ENCODE data around the gene GRIFIN.

Gene GRIFIN

DNA sequence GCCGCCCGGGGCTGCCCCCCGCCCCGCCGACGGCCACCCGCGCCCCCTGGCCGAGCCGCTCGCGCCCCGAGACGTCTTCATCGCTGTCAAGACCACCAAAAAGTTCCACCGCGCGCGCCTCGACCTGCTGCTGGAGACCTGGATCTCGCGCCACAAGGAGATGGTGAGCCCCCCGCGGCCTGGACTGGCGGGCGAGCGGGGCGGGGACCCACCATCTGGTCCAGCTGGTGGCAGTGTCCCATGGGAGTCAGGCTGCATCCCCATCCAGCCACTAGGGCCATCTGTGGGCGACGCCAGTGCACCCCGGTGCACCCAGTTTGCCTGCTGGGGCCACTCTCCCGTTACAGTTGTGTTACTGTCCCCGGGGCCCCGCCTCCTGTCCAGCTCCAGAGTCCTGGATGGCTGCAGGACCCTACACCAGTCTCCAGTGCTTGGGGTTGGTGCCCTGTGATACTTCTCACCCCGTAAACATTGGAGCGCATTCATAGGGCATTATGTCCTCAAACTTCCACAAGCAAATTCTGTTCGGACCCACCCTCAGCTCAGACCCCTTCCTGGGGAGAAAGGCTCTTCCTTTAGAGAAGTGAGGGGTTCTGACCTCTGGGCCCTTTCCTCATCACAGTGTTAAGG, 44.0 kb upstream of the GRIFIN start:
- H3K27ac ChIP-seq (ENCODE audit: low read depth in 2 of 2, low read length in 2 of 2) = peak overlapping the region; percentile 98 to 99
- H3K27me3 ChIP-seq (ENCODE audit: control insufficient read depth in 2 of 2, insufficient read depth in 2 of 2, low read length in 2 of 2) = no peaks in the 10 kb centered on the region

DNA sequence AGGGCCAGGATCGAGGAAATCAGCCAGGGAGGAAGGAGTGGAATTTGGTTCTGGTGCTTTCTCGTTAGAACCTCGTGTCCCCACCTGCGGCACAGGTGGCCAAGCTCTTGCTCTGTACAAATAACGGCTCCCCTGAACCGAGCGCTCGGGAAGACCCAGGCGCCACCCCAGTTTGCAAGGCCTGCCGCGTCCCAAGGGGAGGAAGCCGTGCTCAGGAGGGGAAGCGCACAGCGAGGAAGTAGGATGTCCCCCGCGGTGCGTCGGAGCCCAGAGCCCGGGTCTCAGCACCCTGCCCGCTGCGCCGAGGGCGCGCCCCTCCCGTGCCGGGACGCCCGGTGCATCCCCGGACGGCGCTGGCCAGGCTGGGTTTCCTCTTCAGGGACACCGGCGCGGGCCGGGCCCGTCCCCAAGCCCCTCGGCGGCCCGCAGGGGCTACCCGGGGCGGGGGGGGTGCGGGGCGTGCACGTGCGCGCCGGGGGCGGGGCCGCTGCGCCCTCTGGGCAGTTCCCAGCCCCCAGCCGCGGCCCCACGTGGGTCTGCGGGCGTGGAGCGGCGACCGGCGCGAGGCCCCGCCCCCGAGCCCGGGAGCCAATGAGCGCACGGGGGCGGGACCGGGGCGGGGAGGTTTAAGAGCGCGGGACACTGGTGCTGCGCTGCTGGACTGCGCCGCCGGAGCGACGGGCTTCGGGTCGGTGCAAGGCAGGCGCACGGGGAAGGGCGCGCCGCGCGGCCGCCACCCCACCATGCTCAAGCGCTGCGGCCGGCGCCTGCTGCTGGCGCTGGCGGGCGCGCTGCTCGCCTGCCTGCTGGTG, 43.1 kb upstream of the GRIFIN start, which contains the start of gene LFNG:
Gene LFNG (plus strand): TSS at position 656 of the 812 bp plus-strand sequence. CDS start 88 bp downstream, at position 744.
- Histone ChIP-seq H3K36me3 (ENCODE audit: control insufficient read depth in 2 of 2, insufficient read depth in 2 of 2, low read length in 2 of 2) (no peaks in the 10 kb centered on the region), H3K27me3 (ENCODE audit: control insufficient read depth in 2 of 2, insufficient read depth in 2 of 2, low read length in 2 of 2) (no peaks in the 10 kb centered on the region), H3K9ac (ENCODE audit: low read depth in 1 of 2, low read length in 2 of 2) (peak within 1 kb of the TSS; percentile 65 to 94), H3K4me1 (ENCODE audit: control insufficient read depth in 2 of 2, insufficient read depth in 2 of 2, low read length in 2 of 2) (peaks cover 34 to 45% of the 10 kb centered on the region in 2 donors), H3K27ac (ENCODE audit: low read depth in 2 of 2, low read length in 2 of 2) (peak within 1 kb of the TSS; percentile 98 to 99), H3K9me3 (ENCODE audit: control insufficient read depth in 2 of 2, low read length in 2 of 2) (no peaks in the 10 kb centered on the region), H3K4me3 (ENCODE audit: low read length in 2 of 2) (peak within 1 kb of the TSS; percentile 83 to 87)

More for the DNA sequence above, 44.0 kb upstream of the GRIFIN start:
- peaks cover 0 to 2% of the 10 kb centered on the region in 2 donors for H3K36me3 ChIP-seq (ENCODE audit: control insufficient read depth in 2 of 2, insufficient read depth in 2 of 2, low read length in 2 of 2)
- peak overlapping the region; percentile 65 to 94 for H3K9ac ChIP-seq (ENCODE audit: low read depth in 1 of 2, low read length in 2 of 2)
- peaks cover 43 to 54% of the 10 kb centered on the region in 2 donors for H3K4me1 ChIP-seq (ENCODE audit: control insufficient read depth in 2 of 2, insufficient read depth in 2 of 2, low read length in 2 of 2)
- H3K9me3 ChIP-seq (ENCODE audit: control insufficient read depth in 2 of 2, low read length in 2 of 2) = no peaks in the 10 kb centered on the region
- H3K4me3 ChIP-seq (ENCODE audit: low read length in 2 of 2) = peak overlapping the region; percentile 83 to 87

DNA sequence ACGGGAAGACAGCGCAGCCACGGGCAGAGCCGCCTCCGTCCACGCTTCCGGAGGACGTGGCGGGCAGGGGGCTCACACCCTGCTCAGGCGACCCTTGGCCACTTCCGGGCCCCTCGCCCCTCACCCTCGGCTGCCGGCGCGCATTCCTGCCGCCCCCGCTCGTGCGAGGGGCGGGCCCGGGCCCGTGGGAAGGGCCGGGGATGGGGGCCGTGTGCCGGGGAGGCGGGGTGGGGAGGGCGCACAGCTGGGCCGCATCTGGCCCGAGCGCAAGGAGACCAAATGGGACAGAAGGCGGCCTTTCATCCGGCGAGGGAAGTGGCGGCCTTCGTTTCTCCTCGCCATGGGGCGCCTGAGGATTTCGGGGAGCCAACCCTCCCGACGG, 42.5 kb upstream of the GRIFIN start:
- no peaks in the 10 kb centered on the region for H3K27me3 ChIP-seq (ENCODE audit: control insufficient read depth in 2 of 2, insufficient read depth in 2 of 2, low read length in 2 of 2)
- H3K4me1 ChIP-seq (ENCODE audit: control insufficient read depth in 2 of 2, insufficient read depth in 2 of 2, low read length in 2 of 2) = peaks cover 31 to 41% of the 10 kb centered on the region in 2 donors
- peak overlapping the region; percentile 63 to 66 for H3K4me3 ChIP-seq (ENCODE audit: low read length in 2 of 2)
- peak overlapping the region; percentile 54 to 57 for H3K9ac ChIP-seq (ENCODE audit: low read depth in 1 of 2, low read length in 2 of 2)
- no peaks in the 10 kb centered on the region for H3K36me3 ChIP-seq (ENCODE audit: control insufficient read depth in 2 of 2, insufficient read depth in 2 of 2, low read length in 2 of 2)
- peak overlapping the region; percentile 27 to 43 for H3K27ac ChIP-seq (ENCODE audit: low read depth in 2 of 2, low read length in 2 of 2)
- H3K9me3 ChIP-seq (ENCODE audit: control insufficient read depth in 2 of 2, low read length in 2 of 2) = no peaks in the 10 kb centered on the region

DNA sequence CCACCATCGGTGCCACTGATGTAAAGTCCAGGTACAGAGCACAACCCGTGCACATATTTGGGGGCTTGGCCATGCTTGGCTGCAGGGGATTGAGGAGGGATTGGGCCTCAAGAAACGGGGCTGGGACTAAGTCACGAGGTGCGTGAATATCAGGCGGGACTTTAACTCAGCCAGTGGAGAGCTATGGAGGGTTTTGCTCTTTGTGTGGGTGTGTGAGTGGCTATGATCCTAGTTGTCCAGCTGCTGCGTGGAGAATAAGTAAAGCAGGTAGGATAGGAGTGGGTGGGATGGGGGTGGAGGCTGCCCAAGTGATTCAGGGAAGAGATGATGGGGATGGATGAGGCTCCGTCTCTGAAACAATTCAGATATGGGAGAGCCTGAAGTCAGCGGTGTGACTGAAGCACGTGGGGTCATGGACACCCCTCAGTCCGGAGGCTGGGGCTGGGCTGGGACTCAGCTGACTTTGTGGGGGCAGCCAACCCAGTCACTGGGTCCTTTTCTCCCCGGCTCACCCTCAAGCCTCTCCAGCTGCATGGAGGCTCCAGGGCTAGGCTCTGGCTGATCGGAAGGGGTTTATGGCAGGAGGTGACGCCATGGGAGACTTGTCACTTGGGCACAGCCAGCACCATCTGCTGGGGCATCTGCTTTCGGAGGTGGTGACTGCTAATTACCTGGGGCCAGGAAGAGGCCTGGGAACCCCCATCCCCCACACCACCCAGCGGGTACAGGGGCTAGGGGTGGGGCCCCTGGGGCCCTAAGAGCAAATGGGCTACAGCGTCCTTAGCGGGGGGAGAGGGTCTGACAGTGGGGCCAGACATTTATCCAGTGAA, 41.7 kb upstream of the GRIFIN start:
- no peaks in the 10 kb centered on the region for H3K27me3 ChIP-seq (ENCODE audit: control insufficient read depth in 2 of 2, insufficient read depth in 2 of 2, low read length in 2 of 2)
- H3K4me1 ChIP-seq (ENCODE audit: control insufficient read depth in 2 of 2, insufficient read depth in 2 of 2, low read length in 2 of 2) = peaks cover 24 to 35% of the 10 kb centered on the region in 2 donors
- H3K9ac ChIP-seq (ENCODE audit: low read depth in 1 of 2, low read length in 2 of 2) = peak overlapping the region in 1 of 2 donors; percentile 41
- no peaks in the 10 kb centered on the region for H3K9me3 ChIP-seq (ENCODE audit: control insufficient read depth in 2 of 2, low read length in 2 of 2)
- no peak overlapping the region for H3K4me3 ChIP-seq (ENCODE audit: low read length in 2 of 2)
- H3K27ac ChIP-seq (ENCODE audit: low read depth in 2 of 2, low read length in 2 of 2) = no peak overlapping the region
- no peaks in the 10 kb centered on the region for H3K36me3 ChIP-seq (ENCODE audit: control insufficient read depth in 2 of 2, insufficient read depth in 2 of 2, low read length in 2 of 2)

DNA sequence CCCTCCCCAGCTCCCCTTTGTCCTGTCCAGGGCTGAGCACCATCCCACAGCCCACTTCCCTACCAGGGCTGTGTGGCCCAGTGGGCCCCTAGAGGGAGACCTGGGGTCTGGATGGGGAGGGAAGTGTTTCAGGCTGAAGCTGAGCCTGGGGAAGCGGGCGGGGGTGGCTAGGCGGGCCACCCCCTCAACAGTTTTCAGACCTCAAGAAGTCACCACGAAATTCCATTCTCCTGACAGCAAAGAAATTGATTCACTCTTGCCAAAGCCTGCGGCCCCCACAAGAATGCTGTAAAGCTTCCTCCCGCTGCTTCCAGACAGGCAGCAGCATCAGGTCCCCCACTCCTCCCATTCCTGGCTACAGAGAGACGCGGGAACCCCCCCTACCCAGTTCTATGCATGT, 40.8 kb upstream of the GRIFIN start:
- Histone ChIP-seq H3K36me3 (ENCODE audit: control insufficient read depth in 2 of 2, insufficient read depth in 2 of 2, low read length in 2 of 2) (no peaks in the 10 kb centered on the region), H3K9me3 (ENCODE audit: control insufficient read depth in 2 of 2, low read length in 2 of 2) (no peaks in the 10 kb centered on the region), H3K4me3 (ENCODE audit: low read length in 2 of 2) (no peak overlapping the region), H3K27me3 (ENCODE audit: control insufficient read depth in 2 of 2, insufficient read depth in 2 of 2, low read length in 2 of 2) (no peaks in the 10 kb centered on the region), H3K4me1 (ENCODE audit: control insufficient read depth in 2 of 2, insufficient read depth in 2 of 2, low read length in 2 of 2) (peaks cover 23 to 36% of the 10 kb centered on the region in 2 donors), H3K27ac (ENCODE audit: low read depth in 2 of 2, low read length in 2 of 2) (no peak overlapping the region), H3K9ac (ENCODE audit: low read depth in 1 of 2, low read length in 2 of 2) (no peak overlapping the region)

DNA sequence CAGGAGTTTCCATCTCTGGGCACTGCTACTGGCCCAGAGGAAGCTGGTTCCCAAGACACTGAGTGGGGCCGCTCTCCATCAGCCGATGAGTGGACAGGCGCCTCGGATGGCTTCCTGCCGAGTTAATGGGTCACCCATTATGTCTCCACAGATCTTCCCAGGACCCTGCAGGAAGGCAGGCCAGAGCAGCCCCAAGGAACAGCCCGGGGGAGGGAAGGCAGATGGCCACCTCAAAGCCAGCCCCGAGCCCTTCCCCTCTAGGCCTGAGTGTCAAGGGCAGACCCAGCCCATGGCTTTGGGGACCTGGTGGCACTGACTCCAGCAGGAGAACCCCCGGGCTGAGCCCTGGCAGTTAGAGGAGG, 40.0 kb upstream of the GRIFIN start:
- peaks cover 23 to 39% of the 10 kb centered on the region in 2 donors for H3K4me1 ChIP-seq (ENCODE audit: control insufficient read depth in 2 of 2, insufficient read depth in 2 of 2, low read length in 2 of 2)
- no peaks in the 10 kb centered on the region for H3K36me3 ChIP-seq (ENCODE audit: control insufficient read depth in 2 of 2, insufficient read depth in 2 of 2, low read length in 2 of 2)
- H3K9ac ChIP-seq (ENCODE audit: low read depth in 1 of 2, low read length in 2 of 2) = no peak overlapping the region
- H3K9me3 ChIP-seq (ENCODE audit: control insufficient read depth in 2 of 2, low read length in 2 of 2) = no peaks in the 10 kb centered on the region
- no peak overlapping the region for H3K4me3 ChIP-seq (ENCODE audit: low read length in 2 of 2)
- no peaks in the 10 kb centered on the region for H3K27me3 ChIP-seq (ENCODE audit: control insufficient read depth in 2 of 2, insufficient read depth in 2 of 2, low read length in 2 of 2)
- no peak overlapping the region for H3K27ac ChIP-seq (ENCODE audit: low read depth in 2 of 2, low read length in 2 of 2)

DNA sequence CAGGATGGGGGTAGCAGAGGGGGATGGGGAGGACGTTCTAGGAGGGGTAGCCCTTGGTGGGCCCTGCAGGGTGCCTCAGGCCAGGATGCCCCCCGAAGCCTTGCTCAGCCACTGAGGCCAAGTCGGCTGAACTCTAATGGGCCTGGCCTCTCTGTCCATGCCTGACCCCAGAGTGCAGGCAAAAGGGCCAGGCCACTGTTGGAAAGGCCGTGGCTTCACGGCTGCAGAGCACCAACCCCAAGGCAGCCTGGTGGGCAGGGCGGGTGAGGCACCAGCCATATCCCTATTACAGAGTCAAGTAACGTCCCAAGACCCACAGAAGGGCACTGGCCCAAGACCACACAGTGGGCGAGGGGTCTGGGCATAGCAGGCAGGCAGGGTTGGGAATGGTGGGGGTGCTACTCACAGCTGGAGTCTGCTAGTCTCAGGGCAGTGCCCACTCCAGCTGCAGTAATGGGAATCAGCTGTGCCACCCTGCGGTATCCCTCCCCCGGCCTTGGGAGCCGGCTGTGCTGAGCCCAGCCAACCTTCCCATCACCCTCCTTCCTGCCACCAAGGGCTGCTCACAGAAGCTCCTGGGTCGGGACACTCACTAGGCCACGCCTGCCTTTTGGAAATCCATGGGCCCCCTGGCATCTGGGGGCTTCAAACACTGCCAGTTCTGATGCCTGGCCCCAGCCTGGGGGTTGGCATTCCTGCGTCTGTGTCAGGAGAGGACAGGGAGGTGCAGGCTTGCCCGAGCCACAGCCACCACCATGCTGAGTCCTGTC, 39.4 kb upstream of the GRIFIN start:
- H3K27me3 ChIP-seq (ENCODE audit: control insufficient read depth in 2 of 2, insufficient read depth in 2 of 2, low read length in 2 of 2) = no peaks in the 10 kb centered on the region
- H3K4me3 ChIP-seq (ENCODE audit: low read length in 2 of 2) = no peak overlapping the region
- no peak overlapping the region for H3K9ac ChIP-seq (ENCODE audit: low read depth in 1 of 2, low read length in 2 of 2)
- no peak overlapping the region for H3K27ac ChIP-seq (ENCODE audit: low read depth in 2 of 2, low read length in 2 of 2)
- no peaks in the 10 kb centered on the region for H3K36me3 ChIP-seq (ENCODE audit: control insufficient read depth in 2 of 2, insufficient read depth in 2 of 2, low read length in 2 of 2)
- H3K4me1 ChIP-seq (ENCODE audit: control insufficient read depth in 2 of 2, insufficient read depth in 2 of 2, low read length in 2 of 2) = peaks cover 26 to 44% of the 10 kb centered on the region in 2 donors
- no peaks in the 10 kb centered on the region for H3K9me3 ChIP-seq (ENCODE audit: control insufficient read depth in 2 of 2, low read length in 2 of 2)

DNA sequence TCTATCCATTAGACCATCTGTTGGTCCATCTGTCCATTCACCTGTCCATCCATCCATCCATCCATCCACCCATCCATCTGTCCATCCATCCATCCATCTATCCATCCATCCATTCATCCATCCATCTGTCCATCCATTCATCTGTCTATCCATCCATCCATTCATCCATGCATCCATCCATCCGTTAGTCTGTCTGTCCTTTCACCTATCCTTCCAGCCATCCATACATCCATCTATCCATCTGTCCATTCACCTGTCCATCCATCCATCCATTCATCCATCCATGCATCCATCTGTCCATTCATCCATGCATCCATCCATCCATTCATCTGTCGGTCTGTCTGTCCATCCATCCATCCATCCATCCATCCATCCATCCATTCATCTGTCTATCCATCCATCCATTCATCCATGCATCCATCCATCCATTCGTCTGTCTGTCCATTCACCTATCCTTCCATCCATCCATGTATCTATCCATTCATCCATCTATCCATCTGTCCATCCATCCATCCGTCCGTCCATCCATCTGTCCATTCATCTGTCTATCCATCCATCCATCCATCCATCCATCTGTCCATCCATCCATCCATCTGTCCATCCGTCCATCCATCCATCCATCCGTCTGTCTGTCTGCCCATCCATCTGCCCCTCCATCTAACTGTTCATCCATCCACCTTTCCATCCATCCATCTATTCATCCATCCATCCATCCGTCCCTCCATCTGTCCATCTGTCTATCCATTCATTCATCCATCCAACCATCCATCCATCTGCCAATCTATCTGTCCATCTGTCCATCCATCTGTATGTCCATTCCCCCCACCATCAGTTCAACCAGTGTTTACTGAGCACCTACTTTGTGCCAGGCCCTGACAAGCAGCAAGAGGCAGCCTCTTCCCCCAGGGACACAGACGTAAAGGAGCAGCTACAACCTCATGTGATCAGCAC, 38.5 kb upstream of the GRIFIN start:
- peaks cover 30 to 43% of the 10 kb centered on the region in 2 donors for H3K4me1 ChIP-seq (ENCODE audit: control insufficient read depth in 2 of 2, insufficient read depth in 2 of 2, low read length in 2 of 2)
- no peak overlapping the region for H3K9ac ChIP-seq (ENCODE audit: low read depth in 1 of 2, low read length in 2 of 2)
- no peaks in the 10 kb centered on the region for H3K27me3 ChIP-seq (ENCODE audit: control insufficient read depth in 2 of 2, insufficient read depth in 2 of 2, low read length in 2 of 2)
- no peaks in the 10 kb centered on the region for H3K36me3 ChIP-seq (ENCODE audit: control insufficient read depth in 2 of 2, insufficient read depth in 2 of 2, low read length in 2 of 2)
- no peak overlapping the region for H3K4me3 ChIP-seq (ENCODE audit: low read length in 2 of 2)
- H3K9me3 ChIP-seq (ENCODE audit: control insufficient read depth in 2 of 2, low read length in 2 of 2) = no peaks in the 10 kb centered on the region
- H3K27ac ChIP-seq (ENCODE audit: low read depth in 2 of 2, low read length in 2 of 2) = no peak overlapping the region

DNA sequence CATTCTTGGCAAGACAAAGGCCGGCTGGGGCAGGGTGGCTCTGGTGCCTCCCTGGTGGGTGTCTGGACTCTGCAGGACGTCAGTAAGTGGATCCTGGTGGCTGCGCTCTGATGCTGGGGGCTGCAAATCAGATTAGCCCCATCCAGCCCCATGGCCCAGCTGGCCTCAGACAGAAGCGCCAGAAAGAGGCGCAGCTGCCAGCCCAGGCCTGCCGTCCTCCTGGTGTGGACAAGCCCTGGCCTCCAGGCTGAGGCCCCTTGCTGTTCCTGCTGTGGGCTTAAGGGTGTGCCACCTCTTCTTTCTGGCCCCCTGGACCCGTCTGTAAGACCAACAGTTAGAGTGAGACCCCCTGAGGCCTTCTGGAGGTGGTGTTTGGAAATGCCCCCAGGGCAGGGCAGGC, 37.5 kb upstream of the GRIFIN start:
- Histone ChIP-seq H3K4me1 (ENCODE audit: control insufficient read depth in 2 of 2, insufficient read depth in 2 of 2, low read length in 2 of 2) (peaks cover 25 to 37% of the 10 kb centered on the region in 2 donors), H3K9me3 (ENCODE audit: control insufficient read depth in 2 of 2, low read length in 2 of 2) (no peaks in the 10 kb centered on the region), H3K36me3 (ENCODE audit: control insufficient read depth in 2 of 2, insufficient read depth in 2 of 2, low read length in 2 of 2) (no peaks in the 10 kb centered on the region), H3K27me3 (ENCODE audit: control insufficient read depth in 2 of 2, insufficient read depth in 2 of 2, low read length in 2 of 2) (no peaks in the 10 kb centered on the region), H3K4me3 (ENCODE audit: low read length in 2 of 2) (no peak overlapping the region), H3K9ac (ENCODE audit: low read depth in 1 of 2, low read length in 2 of 2) (no peak overlapping the region), H3K27ac (ENCODE audit: low read depth in 2 of 2, low read length in 2 of 2) (no peak overlapping the region)
